Stomach (tissue), 9 donors: Measurements from ENCODE around the gene CAPN14. TPM values are rescaled to one million over a fixed set of nuclear protein-coding genes. Genes with fewer than 3 reads are reported as not detected.
A peak's percentile ranks its signal among the peaks of the same experiment; 100 is the strongest.

Experiments used
- DNase-seq, 2 donors: peaks; one replicate each; pipeline versions ENCODE4 v3.0.0 to v3.0.0-alpha.2; 2013 to 2019
- H3K27ac ChIP-seq, 5 donors: fragments of 200-600 bp in 4 of 5; sonication (generic) in 4 of 5; one replicate each; pipeline ENCODE4 v1.5.1; 2013 to 2019; ENCODE audit warnings: mild to moderate bottlenecking in 1 of 5, moderate library complexity in 1 of 5
- H3K27me3 ChIP-seq, 3 donors: fragments of 200-600 bp; sonication (generic); one replicate each; pipeline ENCODE4 v1.5.1; 2017 to 2019; ENCODE audit warnings: mixed run types in 1 of 3
- H3K36me3 ChIP-seq, 4 donors: fragments of 200-600 bp; sonication (generic); 1 replicate in 3 of 4; 2 replicates in 1 of 4; pipeline ENCODE4 v1.5.1; 2016 to 2019
- H3K4me1 ChIP-seq, 4 donors: fragments of 200-600 bp; sonication (generic); one replicate each; pipeline ENCODE4 v1.5.1; 2016 to 2019
- H3K4me3 ChIP-seq, 4 donors: fragments of 200-600 bp; sonication (generic) in 3 of 4; one replicate each; pipeline ENCODE4 v1.5.1; 2016 to 2019; ENCODE audit warnings: mild to moderate bottlenecking in 1 of 4
- H3K9me3 ChIP-seq, 4 donors: fragments of 200-600 bp; sonication (generic); one replicate each; pipeline ENCODE4 v1.5.1; 2016 to 2019
- EP300 ChIP-seq: sonication (generic); formaldehyde crosslinking; IDR thresholded peaks from one replicate; pipeline ENCODE4 v1.6.1; 2017; ENCODE audit warnings: antibody characterized with exemption
- POLR2A ChIP-seq, 4 donors: fragments of 450-650 bp; IDR thresholded peaks; one replicate each; pipeline ENCODE4 v1.6.1; 2016; ENCODE audit warnings: antibody characterized with exemption in 4 of 4, control low read depth in 2 of 4, mild to moderate bottlenecking in 1 of 4, moderate library complexity in 1 of 4
- POLR2AphosphoS5 ChIP-seq, 3 donors: sonication (generic); formaldehyde crosslinking; IDR thresholded peaks; one replicate each; pipeline ENCODE4 v1.6.1; 2016; ENCODE audit warnings: antibody characterized with exemption in 3 of 3
- WGBS, 5 donors: extraction: QIAGEN DNeasy Blood & Tissue Kit in 3 of 5; methylation state at CpG; one replicate each; pipeline versions ENCODE4 v1.1.5 to v1.1.7; 2013 to 2018; 5-methylcytosine and 5-hydroxymethylcytosine counted together
- intact Hi-C: fragments of 100-400 bp; cut with DNase I; formaldehyde crosslinking; loops from one replicate; pipeline ENCODE4 v1.15.1; 2023; ENCODE audit warnings: low total_unique reads
- polyA plus RNA-seq, 3 donors: library from polyadenylated mRNA; stranded (reverse); fragments of 200-250 nt; gene quantifications; one replicate each; pipeline ENCODE4 v1.2.3, GENCODE V29; 2013
- total RNA-seq, 5 donors: library from RNA; depleted of rRNA; stranded (reverse); fragments of >200 nt; gene quantifications; one replicate each; pipeline versions ENCODE4 v1.1.0 to v1.2.3, GENCODE V29; 2014 to 2016
- TF ChIP-seq, protein P1 (sequence below), 7 experiments: fragments of 450-650 bp in 4 of 7; fragments of 200-600 bp in 3 of 7; sonication (generic) in 3 of 7; IDR thresholded peaks; one replicate each; pipeline ENCODE4 v1.5.1; 2016 to 2019; ENCODE audit warnings: antibody characterized with exemption in 7 of 7, control low read depth in 2 of 7, mild to moderate bottlenecking in 1 of 7
- donor health status: healthy with polysubstance abuse.
- donor health status: Bipolar disorder and iron deficiency.
- donor health status: healthy.

The CAPN14 gene
- total and polyA plus RNA-seq, 8 donors, result 0.06 to 66.0 (median 1.3) TPM; not detected in 5

DNA sequence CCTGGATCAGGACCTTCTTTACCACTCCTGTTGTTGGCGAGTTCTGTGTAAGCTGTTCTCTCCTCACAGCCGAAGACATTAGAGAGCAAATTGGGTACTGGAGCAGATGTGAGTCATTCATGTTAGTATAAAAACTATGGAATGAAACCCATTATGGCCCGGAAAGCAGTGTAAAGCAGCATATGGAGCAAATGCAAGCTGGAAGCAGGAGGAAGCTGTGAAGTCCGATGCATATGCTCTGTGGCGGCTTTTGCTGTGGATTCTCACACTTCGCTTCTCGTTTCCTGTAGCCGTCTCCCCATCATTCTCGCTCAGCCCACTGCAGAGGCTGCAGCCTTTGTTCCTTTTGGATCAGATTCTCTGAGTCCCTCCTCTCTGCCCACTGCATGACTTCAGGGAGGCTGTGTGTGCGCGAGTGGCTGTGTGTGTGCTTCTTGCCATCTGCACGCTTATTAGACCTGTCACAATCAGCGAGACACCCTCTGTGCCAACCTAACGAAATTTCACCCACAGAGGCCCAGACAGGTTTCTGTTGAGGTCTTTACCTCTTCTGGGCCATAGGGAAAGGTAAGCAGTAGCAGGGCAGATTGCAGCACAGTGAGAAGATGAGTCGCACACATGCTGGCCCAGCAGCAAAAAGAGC is 75.8 kb downstream of the CAPN14 start:
- no peak overlapping the region for H3K27ac ChIP-seq
- no peak overlapping the region for H3K4me3 ChIP-seq
- DNase-seq, result no peak
- no peak for TF ChIP-seq EP300
- no peak for TF ChIP-seq POLR2A (IDR thresholded peaks at IDR 0.05)
- TF ChIP-seq POLR2AphosphoS5 (IDR thresholded peaks at IDR 0.05), result no peak
- TF ChIP-seq, protein P1, sequence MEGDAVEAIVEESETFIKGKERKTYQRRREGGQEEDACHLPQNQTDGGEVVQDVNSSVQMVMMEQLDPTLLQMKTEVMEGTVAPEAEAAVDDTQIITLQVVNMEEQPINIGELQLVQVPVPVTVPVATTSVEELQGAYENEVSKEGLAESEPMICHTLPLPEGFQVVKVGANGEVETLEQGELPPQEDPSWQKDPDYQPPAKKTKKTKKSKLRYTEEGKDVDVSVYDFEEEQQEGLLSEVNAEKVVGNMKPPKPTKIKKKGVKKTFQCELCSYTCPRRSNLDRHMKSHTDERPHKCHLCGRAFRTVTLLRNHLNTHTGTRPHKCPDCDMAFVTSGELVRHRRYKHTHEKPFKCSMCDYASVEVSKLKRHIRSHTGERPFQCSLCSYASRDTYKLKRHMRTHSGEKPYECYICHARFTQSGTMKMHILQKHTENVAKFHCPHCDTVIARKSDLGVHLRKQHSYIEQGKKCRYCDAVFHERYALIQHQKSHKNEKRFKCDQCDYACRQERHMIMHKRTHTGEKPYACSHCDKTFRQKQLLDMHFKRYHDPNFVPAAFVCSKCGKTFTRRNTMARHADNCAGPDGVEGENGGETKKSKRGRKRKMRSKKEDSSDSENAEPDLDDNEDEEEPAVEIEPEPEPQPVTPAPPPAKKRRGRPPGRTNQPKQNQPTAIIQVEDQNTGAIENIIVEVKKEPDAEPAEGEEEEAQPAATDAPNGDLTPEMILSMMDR (IDR thresholded peaks at IDR 0.05), result no peak
- H3K4me1 ChIP-seq, result peaks cover 14 to 24% (median 20%) of the 10 kb centered on the region in 4 donors
- H3K9me3 ChIP-seq, result no peaks in the 10 kb centered on the region
- H3K27me3 ChIP-seq, result peaks cover 0 to 33% (median 23%) of the 10 kb centered on the region in 3 donors
- intact Hi-C loops, result no loop called here
- no peaks in the 10 kb centered on the region for H3K36me3 ChIP-seq
- 82 to 87% (median 85%) methylated on average over 15 of the region's 15 CpGs for WGBS, 5 donors

- intact Hi-C loops, result no loop called here
- whole genome bisulfite sequencing, 5 donors, result 91 to 99% (median 93%) methylated on average over 6 to 8 of the region's 8 CpGs
- H3K4me3 ChIP-seq, result no peak overlapping the region
- H3K36me3 ChIP-seq, result no peaks in the 10 kb centered on the region
- no peaks in the 10 kb centered on the region for H3K9me3 ChIP-seq
- H3K27me3 ChIP-seq, result peaks cover 4 to 47% (median 33%) of the 10 kb centered on the region in 3 donors
- DNase-seq, result no peak
- peaks cover 14 to 25% (median 20%) of the 10 kb centered on the region in 4 donors for H3K4me1 ChIP-seq
- TF ChIP-seq POLR2AphosphoS5 (IDR thresholded peaks at IDR 0.05) (no peak), POLR2A (IDR thresholded peaks at IDR 0.05) (no peak), EP300 (no peak)
- TF ChIP-seq, protein P1 (IDR thresholded peaks at IDR 0.05), result no peak
- no peak overlapping the region for H3K27ac ChIP-seq
These were observed 77.2 kb downstream of the CAPN14 start for GRCh38 chr2:31140151-31140550.

GRCh38 chr2:31139671-31140070 is 77.6 kb downstream of the CAPN14 start:
- H3K9me3 ChIP-seq, result no peaks in the 10 kb centered on the region
- H3K27me3 ChIP-seq, result peaks cover 4 to 52% (median 33%) of the 10 kb centered on the region in 3 donors
- H3K4me3 ChIP-seq, result no peak overlapping the region
- no peak for TF ChIP-seq POLR2A (IDR thresholded peaks at IDR 0.05)
- no peak for TF ChIP-seq EP300
- 76 to 86% (median 83%) methylated on average over 4 of the region's 4 CpGs for whole genome bisulfite sequencing, 5 donors
- H3K27ac ChIP-seq, result no peak overlapping the region
- no peak for DNase-seq
- peaks cover 14 to 25% (median 20%) of the 10 kb centered on the region in 4 donors for H3K4me1 ChIP-seq
- intact Hi-C loops, result no loop called here
- no peaks in the 10 kb centered on the region for H3K36me3 ChIP-seq

GRCh38 chr2:31138037-31138962 is 79.0 kb downstream of the CAPN14 start, which contains the start of gene GALNT14:
TSS of gene GALNT14 (minus strand) at chr2:31138440. CDS start at chr2:31138086, 354 bp downstream.
- peak within 1 kb of the TSS; percentile 47 to 69 (median 62) for H3K4me3 ChIP-seq
- peaks cover 4 to 59% (median 33%) of the 10 kb centered on the region in 3 donors for H3K27me3 ChIP-seq
- peaks cover 14 to 25% (median 20%) of the 10 kb centered on the region in 4 donors for H3K4me1 ChIP-seq
- WGBS, 5 donors, result 1 to 3% (median 2%) methylated on average over 40 to 95 of the region's 95 CpGs
- no peaks in the 10 kb centered on the region for H3K9me3 ChIP-seq
- no peaks in the 10 kb centered on the region for H3K36me3 ChIP-seq
- TF ChIP-seq, protein P1 (IDR thresholded peaks at IDR 0.05), result peak in 2 of 7 experiments; percentile 10 to 26
- TF ChIP-seq POLR2AphosphoS5 (IDR thresholded peaks at IDR 0.05) (no peak), EP300 (no peak), POLR2A (IDR thresholded peaks at IDR 0.05) (no peak)
- intact Hi-C loops, result no loop called here
- peak; percentile 53 to 85 for DNase-seq
- H3K27ac ChIP-seq, result peak within 1 kb of the TSS in 1 of 5 donors; percentile 10
